GM18499 (cell line): ENCODE results near the gene AKR1B15.
"Not testable (repeated sequence)": the region's sequence is repeated elsewhere in the genome, so short reads cannot be mapped to it uniquely, and the experiment has no call there.

Experiments
- ATAC-seq: cut with Tn5 transposase; IDR thresholded peaks from one replicate; pipeline ENCODE4 v1.9.1; 2021; ENCODE audit warnings: moderate number of reproducible peaks; ENCODE audit not compliant: insufficient read depth, unreplicated experiment

Gene AKR1B15

DNA sequence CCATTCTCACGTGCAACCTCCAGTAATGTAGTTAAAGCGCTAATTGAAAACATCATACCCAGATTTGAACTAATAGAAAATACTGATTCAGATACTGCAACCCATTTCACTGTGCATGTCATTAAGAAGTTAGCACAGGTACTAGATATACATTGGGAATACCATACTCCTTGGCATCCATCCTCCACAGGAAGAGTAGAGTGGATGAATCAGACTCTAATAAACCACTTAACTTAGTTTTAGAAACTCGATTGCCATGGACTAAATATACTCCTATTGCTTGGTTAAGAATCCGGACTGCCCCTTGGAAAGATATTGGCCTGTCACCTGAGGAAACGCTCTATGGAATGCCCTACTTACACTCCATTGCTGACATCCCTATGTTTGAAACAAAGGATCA, 9.5 kb downstream of the AKR1B15 start:
- ATAC-seq = no peak

DNA sequence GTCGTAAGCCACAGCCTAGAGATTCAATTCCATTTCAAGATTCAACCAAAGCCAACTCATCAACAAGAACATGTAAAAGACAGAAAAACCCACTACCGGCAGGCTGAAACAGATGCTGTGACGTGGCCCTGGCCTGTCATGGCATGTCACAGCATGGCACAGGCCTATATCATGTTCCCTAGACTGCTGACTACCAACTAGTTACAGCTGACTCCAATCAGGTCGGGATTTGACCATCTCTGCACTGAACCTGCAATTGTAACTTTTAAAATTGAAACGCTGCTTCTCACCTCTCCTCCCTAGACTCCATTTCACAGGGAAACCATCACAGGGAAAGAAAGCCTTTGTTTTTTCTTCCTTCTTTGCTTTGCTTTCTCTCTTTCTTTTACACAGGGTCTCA, 12.7 kb downstream of the AKR1B15 start:
- not testable (repeated sequence) for ATAC-seq

DNA sequence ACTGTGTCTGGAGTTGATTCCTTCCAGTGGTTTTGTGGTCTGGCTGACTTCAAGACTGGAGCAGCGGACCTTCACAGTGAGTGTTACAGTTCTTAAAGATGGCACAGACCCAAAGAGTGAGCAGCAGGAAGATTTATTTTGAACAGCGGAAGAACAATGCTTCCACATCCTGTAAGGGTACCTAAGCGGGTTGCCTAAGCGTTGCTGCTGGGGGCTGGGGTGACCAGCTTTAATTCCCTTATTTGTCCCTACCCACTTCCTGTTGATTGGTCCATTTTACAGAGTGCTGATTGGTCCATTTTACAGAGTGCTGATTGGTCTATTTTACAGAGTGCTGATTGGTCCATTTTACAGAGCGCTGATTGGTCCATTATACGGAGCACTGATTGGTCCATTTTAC, 13.2 kb downstream of the AKR1B15 start:
- no peak for ATAC-seq

DNA sequence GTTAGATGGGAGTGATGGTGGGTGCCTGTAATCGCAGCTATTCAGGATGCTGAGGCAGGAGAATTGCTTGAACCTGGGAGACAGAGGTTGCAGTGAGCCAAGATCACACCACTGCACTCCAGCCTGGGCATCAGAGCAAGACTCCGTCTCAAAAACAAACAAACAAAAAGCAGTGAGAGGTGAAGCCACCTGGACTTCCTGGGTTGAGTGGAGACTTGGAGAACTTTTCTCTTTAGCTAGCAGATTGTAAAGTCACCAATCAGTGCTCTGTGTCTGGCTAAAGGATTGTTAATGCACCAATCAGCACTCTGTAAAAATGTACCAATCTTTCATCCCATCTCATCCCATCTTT, 14.5 kb downstream of the AKR1B15 start:
- not testable (repeated sequence) for ATAC-seq

DNA sequence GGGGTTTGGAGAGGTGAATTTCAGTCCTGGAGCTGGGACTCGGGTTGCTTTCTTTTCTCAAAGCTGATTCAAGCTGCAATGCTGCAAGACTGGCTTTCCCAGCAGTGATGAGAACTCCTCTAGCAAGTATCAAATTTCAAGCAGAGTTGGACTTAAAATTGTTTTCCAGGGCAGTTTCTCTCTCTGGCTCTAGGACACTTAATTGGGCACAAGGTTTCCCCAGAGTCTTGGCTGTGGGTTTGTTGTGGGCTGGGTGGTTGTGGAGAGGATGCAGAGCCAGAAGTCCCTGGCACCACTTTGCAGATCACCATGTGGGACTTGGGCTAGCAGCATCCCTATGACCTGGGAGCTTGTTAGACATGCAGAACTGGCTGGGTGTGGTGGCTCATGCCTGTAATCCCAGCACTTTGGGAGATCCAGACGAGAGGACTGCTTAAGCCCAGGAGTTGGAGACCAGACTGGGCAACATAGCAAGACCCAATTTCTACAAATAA, 16.8 kb downstream of the AKR1B15 start:
- no peak for ATAC-seq

DNA sequence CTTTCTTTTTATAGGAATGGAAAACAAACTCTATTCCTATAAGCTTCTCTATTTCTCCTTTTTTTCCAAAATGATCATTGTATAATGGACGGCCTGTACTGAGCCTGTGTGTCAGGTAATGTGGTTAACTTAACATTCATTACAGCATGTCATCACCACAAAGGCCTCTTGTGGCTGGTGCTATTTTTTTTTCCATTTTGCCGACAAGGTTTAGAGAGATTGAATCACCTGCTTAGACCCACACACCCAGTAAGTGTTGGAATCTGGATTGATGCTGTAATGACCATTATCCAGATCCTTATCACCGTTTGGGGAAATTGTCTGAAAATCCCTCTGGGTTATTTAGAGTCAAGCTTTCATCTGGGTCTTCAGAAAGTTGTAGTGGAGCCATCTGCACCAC, 18.5 kb downstream of the AKR1B15 start:
- ATAC-seq = no peak

DNA sequence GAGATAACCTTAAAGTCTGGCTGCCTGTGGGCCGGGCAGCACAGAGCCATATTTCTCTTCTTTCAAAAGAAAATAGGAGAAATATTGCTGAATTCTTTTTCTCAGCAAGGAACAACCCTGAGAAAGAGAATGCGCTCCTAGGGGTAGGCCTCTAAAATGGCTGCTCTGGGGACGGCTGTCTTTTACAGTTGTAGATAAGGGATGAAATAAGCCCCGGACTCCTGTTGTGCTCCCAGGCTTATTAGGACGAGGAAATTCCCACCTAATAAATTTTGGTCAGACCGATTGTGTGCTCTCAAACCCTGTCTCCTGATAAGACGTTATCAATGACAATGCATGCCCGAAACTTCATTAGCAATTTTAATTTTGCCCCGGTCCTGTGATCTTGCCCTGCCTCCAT, 21.1 kb downstream of the AKR1B15 start:
- not testable (repeated sequence) for ATAC-seq

DNA sequence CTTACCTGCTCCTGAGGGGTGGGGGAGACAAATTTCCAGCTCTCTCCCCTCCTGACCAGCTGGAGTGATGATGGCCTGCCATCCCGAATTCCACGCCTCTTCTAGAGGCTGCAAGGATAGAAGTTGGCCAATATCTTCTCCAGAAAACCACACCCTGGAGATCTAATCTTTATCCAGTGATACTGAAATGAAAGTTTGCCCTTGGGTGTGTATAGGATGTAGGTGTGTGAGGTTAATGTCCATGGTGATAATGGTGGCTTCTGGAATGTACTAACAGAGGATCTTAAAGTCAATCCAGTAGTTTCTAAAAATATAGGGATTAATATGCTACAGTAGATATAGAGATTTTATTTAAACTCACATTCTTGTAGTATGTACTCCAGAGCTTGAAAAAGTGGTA, 22.2 kb downstream of the AKR1B15 start:
- no peak for ATAC-seq

DNA sequence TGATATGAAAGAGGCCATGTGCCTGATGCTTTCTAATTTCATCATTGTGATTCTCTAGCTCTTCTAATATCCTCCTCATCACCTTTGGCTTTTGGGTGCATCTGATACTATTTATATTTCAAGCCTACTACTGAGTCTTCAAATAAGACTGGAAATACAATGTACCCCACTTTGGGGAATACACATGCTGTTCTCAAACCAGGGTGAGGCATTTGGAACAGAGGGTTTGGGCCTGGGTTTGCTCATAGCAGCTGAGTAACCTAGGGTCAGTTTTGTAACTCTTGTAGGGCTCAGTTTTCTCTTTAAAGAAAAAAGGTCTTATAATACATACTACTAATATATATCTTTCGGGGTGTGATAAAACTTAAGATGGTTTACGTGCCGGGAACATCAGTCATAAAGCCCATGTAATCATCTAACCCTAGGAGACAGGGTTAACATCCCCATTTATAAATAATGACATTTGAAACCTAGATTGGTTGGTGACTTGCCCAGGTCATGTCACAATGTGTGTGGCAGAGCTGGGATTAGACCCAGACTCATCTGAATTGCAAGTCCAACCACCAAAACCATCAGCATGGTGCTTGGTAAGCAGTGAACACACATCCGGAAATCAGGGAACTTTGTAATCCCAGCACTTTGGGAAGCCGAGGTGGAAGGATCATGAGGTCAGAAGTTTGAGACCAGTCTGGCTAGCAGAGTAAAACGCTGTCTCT, 23.0 kb downstream of the AKR1B15 start:
- no peak for ATAC-seq

DNA sequence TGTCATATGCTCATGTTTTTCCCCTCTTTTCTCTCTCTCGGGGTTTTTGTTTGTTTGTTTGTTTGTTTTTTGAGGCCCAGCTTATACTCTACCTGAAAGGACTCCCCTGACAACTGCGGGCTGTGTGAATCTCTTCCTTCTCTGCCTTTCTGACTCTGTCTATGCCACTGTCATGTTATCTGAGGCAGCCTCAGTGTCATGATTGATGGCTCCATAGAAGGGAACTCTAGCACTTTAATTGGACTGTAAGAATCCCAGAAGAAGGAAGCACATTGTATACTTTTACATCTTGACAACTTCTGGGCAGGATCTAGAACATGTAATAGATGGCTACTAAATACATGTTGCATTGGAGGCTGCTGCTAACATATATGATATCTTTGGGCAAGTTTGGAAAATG, 25.4 kb downstream of the AKR1B15 start:
- ATAC-seq = no peak

DNA sequence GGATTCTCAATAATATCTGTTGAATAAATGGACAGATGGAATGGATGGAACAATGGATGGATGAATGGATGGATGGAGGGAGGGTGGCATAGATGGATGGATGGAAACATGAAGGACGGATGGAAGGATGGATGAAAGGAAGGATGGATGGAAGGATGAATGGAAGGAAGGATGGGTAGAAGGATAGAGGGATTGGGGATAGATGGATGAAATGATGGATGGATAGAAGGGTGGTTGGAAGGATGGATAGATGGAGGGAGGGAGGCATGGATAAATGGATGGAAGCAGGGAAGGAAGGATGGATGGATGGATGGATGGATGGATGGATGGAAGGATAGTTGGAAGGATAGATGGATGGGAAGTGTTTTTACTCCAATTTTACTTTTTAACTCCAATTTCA, 35.4 kb downstream of the AKR1B15 start:
- ATAC-seq = no peak

DNA sequence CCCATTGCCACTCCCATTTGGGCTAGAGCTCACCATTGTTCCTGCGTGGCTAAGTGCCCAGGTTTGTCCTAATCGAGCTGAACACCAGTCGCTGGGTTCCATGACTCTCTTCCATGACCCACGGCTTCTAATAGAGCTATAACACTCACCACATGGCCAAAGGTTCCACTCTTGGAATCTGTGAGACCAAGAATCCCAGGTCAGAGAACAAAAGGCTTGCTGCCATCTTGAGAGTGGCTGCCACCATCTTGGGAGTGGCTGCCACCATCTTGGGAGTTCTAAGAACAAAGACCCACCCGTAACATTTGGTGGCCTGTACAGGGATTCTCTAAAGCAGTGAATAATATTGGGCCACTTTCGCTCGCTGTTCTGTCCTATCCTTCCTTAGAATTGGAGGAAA, 37.0 kb downstream of the AKR1B15 start:
- no peak for ATAC-seq

DNA sequence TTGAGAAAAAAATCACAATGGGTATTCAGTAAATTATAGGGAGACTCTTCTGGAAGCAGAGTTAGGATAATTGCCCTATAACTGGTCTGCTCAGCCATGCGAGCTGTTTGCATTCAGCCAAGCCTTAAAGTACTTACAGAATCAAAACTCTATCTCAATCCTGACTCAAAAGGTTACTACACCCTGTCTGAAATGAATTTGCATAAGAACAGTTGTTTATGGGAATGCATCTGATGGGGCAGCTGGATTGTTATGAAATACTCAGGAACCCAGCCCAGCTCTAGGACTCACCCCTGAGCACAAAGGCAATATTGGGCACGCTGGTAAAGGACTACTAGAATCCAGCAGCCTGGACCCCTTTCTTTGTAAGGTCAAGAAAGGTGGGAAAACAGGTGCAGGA, 38.8 kb downstream of the AKR1B15 start:
- ATAC-seq = no peak

DNA sequence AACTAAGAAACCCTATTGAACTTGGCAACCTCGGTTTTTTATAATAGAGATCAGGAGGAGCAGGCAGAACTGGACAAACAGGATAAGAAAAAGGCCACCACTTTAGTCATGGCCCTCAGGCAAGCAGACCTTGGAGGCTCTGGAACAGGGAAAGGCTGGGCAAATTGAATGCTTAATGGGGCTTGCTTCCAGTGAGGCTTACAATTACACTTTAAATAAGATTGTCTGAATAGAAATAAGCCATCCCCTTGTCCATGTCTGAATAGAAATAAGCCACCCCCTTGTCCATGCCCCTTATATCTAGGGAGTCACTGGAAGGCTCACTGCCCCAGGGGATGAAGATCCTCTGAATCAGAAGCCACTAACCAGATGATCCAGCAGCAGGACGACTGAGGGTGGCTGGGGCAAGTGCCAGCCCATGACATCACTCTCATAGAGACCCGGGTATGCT, 40.6 kb downstream of the AKR1B15 start:
- no peak for ATAC-seq

DNA sequence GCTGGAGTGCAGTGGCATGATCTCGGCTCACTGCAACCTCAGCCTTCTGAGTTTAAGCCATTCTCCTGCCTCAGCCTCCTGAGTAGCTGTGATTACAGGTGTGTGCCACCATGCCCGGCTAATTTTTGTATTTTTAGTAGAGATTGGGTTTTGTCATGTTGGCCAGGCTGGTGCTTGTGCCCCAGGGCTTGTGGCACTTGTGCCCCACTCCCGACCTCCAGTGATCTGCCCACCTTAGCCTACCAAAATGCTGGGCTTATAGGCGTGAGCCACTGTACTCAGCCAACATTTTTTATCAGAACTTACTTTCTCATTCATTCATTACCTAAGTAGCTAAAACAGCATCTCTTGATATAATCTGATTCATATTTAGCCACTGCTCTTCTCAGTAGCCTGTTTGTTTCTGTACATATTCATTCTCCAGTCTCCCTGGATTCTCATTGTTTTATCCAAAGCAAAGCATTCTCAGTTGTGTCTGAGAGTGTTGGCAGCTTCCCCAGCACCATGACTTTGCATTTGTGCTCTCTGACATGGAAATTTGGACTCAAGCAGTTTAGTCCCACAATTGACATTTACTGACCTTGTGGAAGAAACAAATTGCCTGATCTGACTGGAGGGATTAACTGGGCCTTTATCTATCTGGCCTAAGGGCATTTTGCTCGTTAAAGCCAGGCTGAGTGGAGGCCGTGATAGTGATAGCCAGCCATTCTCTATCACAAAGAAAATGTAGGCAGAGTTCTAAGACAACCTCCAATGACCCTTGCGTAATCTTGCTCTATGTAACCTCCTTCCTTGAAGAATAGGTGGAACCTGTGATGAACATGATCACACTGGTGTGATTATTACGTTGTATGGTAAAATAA, 44.9 kb downstream of the AKR1B15 start:
- no peak for ATAC-seq

DNA sequence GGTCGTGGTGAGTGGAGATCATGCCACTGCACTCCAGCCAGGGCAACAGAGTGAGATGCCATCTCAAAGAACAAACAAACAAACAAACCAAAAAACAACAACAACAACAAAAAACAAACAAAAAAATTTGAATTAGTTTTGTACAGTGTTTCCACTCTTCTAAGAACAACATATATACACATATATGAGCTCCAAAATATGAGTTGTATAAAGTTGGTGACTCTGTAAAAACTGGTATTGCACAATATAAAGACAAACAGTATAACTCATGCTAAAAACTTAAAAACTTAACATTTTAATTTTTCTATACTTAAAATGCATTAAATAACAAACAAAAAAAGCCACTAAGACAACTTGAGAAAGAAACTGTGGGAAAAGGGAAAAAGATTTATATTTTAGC, 46.0 kb downstream of the AKR1B15 start:
- ATAC-seq = no peak

DNA sequence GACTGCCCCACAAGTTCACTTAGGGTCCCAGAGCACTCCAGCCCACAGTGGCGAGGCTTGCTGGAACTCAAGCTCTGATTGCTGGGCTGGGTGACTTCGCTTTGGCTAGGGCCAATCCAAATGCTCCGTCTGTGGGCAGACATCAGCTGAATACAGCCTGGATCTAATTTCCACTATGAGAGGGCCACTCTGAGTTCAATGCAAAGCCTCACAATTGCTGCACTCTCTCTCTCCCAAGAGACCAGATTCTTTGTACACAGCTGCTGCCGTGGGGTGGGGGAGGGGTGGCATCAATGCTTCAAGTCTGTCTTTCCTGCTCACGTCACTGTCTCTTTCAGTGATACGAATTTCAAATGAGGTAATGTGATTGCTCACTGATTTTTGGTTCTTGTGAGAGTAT, 50.5 kb downstream of the AKR1B15 start:
- ATAC-seq = no peak

DNA sequence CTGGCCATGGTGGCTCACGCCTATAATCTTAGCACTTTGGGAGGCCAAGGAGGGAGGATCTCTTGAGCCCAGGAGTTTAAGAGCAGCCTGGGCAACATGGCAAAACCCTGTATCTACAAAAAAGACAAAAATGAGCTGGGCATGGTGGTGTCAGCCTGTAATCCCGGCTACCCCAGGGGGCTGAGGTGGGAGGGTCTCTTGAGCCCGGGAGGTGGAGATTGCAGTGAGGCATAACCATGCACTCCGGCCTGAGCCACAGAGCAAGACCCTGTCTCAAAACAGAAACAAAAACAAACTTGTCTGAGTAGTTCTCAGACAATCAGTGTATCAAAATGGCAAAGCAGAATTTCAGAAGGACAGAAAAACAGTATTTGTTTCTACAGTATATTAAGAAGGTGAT, 52.5 kb downstream of the AKR1B15 start:
- no peak for ATAC-seq

DNA sequence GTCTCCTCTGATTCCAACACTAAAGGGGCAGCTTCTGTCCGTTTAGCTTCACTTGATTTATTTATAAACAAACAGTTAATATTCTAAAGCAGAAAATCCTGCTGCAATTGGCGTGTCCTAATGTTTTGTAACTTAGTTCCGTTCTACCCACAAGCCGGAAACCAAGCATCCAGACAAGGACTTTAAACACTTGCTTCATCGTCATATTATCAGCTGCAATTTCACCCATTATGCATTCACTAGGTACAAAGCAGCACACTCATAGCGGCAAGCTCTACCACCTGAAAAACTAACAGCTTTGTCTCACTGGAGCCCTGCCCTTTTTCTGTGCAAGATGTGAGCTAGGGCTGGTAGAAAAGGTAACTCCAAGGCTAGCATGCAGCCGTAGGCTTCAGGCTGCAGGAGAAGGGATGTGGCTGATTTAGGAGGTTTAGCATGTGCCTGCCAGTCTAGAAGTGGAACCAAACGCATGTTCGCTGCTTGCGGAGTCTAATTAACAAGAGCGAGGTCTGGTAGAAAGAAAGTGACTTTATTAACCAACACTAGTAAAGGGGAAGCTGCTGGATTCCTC, 54.1 kb downstream of the AKR1B15 start:
- ATAC-seq = no peak

DNA sequence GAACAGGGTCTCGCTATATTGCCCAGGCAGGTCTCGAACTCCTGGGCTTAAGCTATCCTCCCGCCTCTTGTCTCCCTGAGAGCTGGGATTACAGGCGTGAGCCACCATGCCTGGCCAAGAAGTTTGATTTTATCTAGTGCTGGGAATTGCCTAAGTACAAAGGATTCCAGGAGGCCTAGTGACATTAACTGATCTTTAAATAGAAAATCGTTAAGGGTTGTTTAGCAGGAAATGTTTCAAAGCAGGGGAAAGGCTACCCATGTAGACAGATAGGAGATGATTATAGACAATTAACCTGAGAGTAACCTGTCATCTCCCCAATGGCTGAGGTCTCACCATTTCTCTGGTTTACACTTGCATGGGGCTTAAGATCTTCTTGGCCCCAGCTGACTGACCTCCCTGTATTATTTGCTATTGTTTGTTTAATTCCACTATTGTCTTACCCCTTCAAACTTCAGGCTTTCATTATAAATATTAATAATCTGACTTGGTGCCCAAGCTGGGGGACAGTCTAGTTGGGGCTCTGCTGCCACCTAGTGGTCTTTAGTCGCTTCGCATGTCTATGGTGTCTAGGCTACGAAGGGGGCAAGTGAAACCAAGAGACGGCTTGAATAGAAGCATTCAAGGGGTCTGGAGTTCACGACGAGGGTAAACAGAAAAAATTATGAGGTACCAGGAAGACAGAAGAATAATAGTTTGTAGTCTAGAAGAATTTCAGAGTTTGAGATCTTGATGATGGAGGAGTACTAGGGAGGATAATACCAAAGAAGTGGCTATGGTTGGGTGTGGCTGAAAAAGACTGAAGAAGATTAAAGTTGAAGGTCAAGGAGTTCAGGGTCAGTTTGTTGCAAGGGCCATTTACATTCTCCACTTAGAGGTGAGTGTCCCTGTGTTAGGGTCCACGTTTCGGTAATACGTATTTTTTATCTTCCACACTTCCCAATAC, 57.3 kb downstream of the AKR1B15 start:
- no peak for ATAC-seq
